ENCODE results near the gene ATP6V0E1. TPM values are rescaled to one million over a fixed set of nuclear protein-coding genes. Genes with fewer than 3 reads are reported as not detected.
"Not testable (repeated sequence)": the region's sequence is repeated elsewhere in the genome, so short reads cannot be mapped to it uniquely, and the experiment has no call there.

Gene ATP6V0E1
- polyA plus RNA-seq, 3 donors = 145 to 323 (median 287) TPM

- 65 to 80% (median 76%) methylated on average over 2 of the region's 2 CpGs for WGBS, 3 donors
Measured at GRCh38 chr5:173050791-173051190, 67.2 kb downstream of the ATP6V0E1 start.

GRCh38 chr5:173051746-173052145 is 68.2 kb downstream of the ATP6V0E1 start:
- WGBS, 3 donors = 75 to 80% (median 78%) methylated on average over 5 of the region's 5 CpGs
- H3K27ac ChIP-seq (ENCODE audit: low read depth, low read length) = no peak overlapping the region

More at GRCh38 chr5:173050791-173051190, 67.2 kb downstream of the ATP6V0E1 start:
- H3K27ac ChIP-seq (ENCODE audit: low read depth, low read length) = no peak overlapping the region

DNA sequence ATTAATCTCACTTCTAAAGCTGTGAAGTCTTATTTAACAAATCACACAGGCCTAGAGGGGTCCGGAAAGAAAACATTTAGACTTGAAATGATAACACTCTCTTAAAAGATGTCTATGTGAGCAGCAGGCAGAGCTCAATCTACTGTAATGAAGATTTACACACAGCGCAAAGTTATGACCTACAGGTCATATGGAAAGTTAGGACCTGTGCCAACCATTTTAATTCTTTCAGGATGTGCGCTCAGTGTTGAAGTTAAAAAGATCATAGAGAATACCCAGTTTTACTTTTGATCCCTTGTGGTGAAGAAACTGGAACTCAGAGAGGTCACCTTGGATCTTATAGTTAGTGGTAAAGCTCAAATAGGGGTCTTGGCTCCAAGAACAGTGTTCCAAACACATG is 69.5 kb downstream of the ATP6V0E1 start:
- WGBS, 3 donors = 69 to 75% (median 73%) methylated on average over 3 of the region's 3 CpGs
- no peak overlapping the region for H3K27ac ChIP-seq (ENCODE audit: low read depth, low read length)

GRCh38 chr5:173055042-173055721 is 71.6 kb downstream of the ATP6V0E1 start:
- 13 to 32% (median 23%) methylated on average over 10 of the region's 10 CpGs for WGBS, 3 donors
- H3K27ac ChIP-seq (ENCODE audit: low read depth, low read length) = no peak overlapping the region

- H3K27ac ChIP-seq (ENCODE audit: low read depth, low read length) = no peak overlapping the region
- WGBS, 3 donors = 0 to 1% (median 1%) methylated on average over 11 of the region's 11 CpGs
Measured at GRCh38 chr5:173055722-173055982, 72.1 kb downstream of the ATP6V0E1 start.

DNA sequence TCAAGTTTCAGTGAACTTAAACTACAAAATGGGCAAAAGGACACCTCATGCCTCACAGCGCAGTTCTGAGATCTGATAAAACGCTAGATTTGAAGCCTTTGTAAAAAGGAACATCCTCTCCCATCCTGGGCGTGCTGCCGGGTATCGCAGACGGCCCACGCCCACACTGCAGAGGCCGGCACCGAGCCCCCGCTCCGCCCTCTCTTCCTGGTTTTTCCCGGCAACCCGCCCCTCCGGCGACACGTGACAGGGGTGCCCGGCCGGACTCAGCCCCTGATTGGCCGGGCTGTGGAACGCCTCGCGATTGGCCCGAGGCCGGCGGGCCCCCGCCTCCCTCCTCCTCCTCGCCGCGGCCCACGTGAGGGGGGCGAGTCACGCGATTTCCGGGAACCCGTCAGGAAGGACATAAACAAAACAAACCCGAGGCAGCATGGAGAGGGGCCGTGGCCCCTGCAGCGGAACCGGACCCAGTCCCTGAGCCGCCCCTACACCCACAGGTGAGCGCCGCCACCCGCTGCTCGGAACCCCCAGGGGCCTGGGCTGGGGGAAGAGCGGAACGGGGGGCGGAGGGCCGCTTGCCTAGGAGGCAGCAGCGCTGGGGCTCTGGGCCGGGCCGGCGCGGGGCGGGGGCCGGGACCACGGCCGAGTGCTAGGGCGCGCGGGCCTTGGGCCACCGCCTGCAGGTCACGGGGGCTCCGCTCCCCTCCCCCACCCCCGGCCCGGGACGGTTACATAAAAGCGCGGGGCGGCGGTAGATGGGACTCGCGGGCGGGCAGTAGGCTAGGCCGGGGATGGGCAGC is 72.6 kb downstream of the ATP6V0E1 start, which contains the start of gene CREBRF:
Gene CREBRF (plus strand): TSS at position 370 of the 800 bp plus-strand sequence. CDS start 24,424 bp downstream, outside the sequence.
- WGBS, 3 donors = 0 to 1% (median 0%) methylated on average over 59 to 74 of the region's 74 CpGs
- peak within 1 kb of the TSS; percentile 28 for H3K27ac ChIP-seq (ENCODE audit: low read depth, low read length)

- H3K27ac ChIP-seq (ENCODE audit: low read depth, low read length) = no peak overlapping the region
- 0 to 1% (median 0%) methylated on average over 4 to 26 of the region's 27 CpGs for WGBS, 3 donors
Measured at GRCh38 chr5:173056783-173057061, 73.2 kb downstream of the ATP6V0E1 start.

- 0 to 1% (median 0%) methylated on average over 32 to 38 of the region's 38 CpGs for WGBS, 3 donors
Measured at GRCh38 chr5:173057062-173057924, 73.7 kb downstream of the ATP6V0E1 start.

GRCh38 chr5:173062141-173062540 is 78.6 kb downstream of the ATP6V0E1 start:
- 64 to 84% (median 84%) methylated on average over 4 of the region's 4 CpGs for WGBS, 3 donors
- no peak overlapping the region for H3K27ac ChIP-seq (ENCODE audit: low read depth, low read length)

More at GRCh38 chr5:173057062-173057924, 73.7 kb downstream of the ATP6V0E1 start:
- peak overlapping the region; percentile 28 for H3K27ac ChIP-seq (ENCODE audit: low read depth, low read length)

GRCh38 chr5:173065155-173065554 is 81.6 kb downstream of the ATP6V0E1 start:
- no peak overlapping the region for H3K27ac ChIP-seq (ENCODE audit: low read depth, low read length)

DNA sequence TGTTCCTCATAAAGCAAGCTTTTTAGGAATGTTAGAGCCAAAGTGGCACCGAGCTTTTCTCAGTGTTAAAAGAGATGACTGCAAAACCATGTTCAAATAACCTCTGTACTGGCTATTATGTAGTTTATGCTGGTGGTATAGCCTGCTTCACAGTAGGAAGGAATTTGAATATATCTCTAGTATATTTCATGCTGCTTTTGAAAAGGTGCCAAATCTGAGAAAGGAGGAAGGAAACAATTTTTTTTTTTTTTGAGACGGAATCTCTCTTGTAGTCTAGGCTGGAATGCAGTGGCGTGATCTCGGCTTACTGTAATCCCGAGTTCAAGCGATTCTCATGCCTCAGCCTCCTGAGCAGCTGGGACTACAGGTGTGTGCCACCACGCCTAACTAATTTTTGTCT is 86.1 kb downstream of the ATP6V0E1 start:
- 48 to 78% (median 60%) methylated on average over 7 of the region's 7 CpGs for WGBS, 3 donors
- no peak overlapping the region for H3K27ac ChIP-seq (ENCODE audit: low read depth, low read length)

- no peak overlapping the region for H3K27ac ChIP-seq (ENCODE audit: low read depth, low read length)
- 76 to 92% (median 78%) methylated on average over 5 of the region's 5 CpGs for WGBS, 3 donors
Measured at GRCh38 chr5:173075137-173075843, 91.7 kb downstream of the ATP6V0E1 start.

GRCh38 chr5:173075970-173076369 is 92.4 kb downstream of the ATP6V0E1 start:
- H3K27ac ChIP-seq (ENCODE audit: low read depth, low read length) = no peak overlapping the region
- WGBS, 3 donors = 95 to 100% (median 95%) methylated on average over 5 of the region's 5 CpGs

DNA sequence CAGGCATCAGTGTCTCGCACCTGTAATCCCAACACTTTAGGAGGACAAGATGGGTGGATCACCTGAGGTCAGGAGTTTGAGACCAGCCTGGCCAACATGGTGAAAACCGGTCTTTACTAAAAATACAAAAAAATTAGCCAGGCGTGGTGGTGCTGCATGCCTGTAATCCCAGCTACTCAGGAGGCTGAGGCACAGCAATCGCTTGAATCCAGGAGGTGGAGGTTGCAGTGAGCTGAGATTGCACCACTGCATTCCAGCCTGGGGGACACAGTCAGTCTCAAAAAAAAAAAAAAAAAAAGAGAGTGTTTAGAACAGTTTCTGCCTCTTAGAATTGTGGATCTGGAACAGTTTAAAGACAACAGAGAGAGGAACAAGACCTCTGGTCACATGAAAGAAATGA is 92.9 kb downstream of the ATP6V0E1 start:
- 92 to 98% (median 95%) methylated on average over 4 of the region's 4 CpGs for WGBS, 3 donors
- H3K27ac ChIP-seq (ENCODE audit: low read depth, low read length) = not testable (repeated sequence)

- no peak overlapping the region for H3K27ac ChIP-seq (ENCODE audit: low read depth, low read length)
- WGBS, 3 donors = 69 to 85% (median 74%) methylated on average over 3 of the region's 3 CpGs
Measured at GRCh38 chr5:173078878-173079277, 95.3 kb downstream of the ATP6V0E1 start.

All from adipose tissue (tissue), 3 donors.